Hepatic stellate cell (primary cell): ENCODE data around the gene IGLL1.
A peak's percentile ranks its signal among the peaks of the same experiment; 100 is the strongest.
"Not testable (repeated sequence)": the region's sequence is repeated elsewhere in the genome, so short reads cannot be mapped to it uniquely, and the experiment has no call there.

ENCODE experiments used
- DNase-seq: peaks from one replicate; pipeline ENCODE4 v3.0.0; 2011; ENCODE audit warnings: low spot score

The IGLL1 gene

GRCh38 chr22:23591201-23591791 is 11.2 kb upstream of the IGLL1 start:
- DNase-seq = peak; percentile 71

GRCh38 chr22:23583836-23584235 is 3.7 kb upstream of the IGLL1 start:
- no peak for DNase-seq

- no peak for DNase-seq
Measured at GRCh38 chr22:23583153-23583552, 3.1 kb upstream of the IGLL1 start.

- DNase-seq = no peak
Measured at GRCh38 chr22:23581260-23581650, 1.2 kb upstream of the IGLL1 start.

GRCh38 chr22:23580576-23581259 is 628 bp upstream of the IGLL1 start:
- no peak for DNase-seq

- DNase-seq = no peak
Measured at GRCh38 chr22:23579280-23579679, 810 bp downstream of the IGLL1 start.

- no peak for DNase-seq
Measured at GRCh38 chr22:23578306-23578705, 1.8 kb downstream of the IGLL1 start.

GRCh38 chr22:23576681-23577080 is 3.4 kb downstream of the IGLL1 start:
- no peak for DNase-seq

- no peak for DNase-seq
Measured at GRCh38 chr22:23575601-23576000, 4.5 kb downstream of the IGLL1 start.

- DNase-seq = no peak
Measured at GRCh38 chr22:23574877-23575276, 5.2 kb downstream of the IGLL1 start.

- no peak for DNase-seq
Measured at GRCh38 chr22:23574371-23574811, 5.7 kb downstream of the IGLL1 start.

- DNase-seq = not testable (repeated sequence)
Measured at GRCh38 chr22:23573701-23574235, 6.3 kb downstream of the IGLL1 start.

GRCh38 chr22:23573106-23573505 is 7.0 kb downstream of the IGLL1 start:
- not testable (repeated sequence) for DNase-seq

GRCh38 chr22:23571486-23571885 is 8.6 kb downstream of the IGLL1 start:
- no peak for DNase-seq

GRCh38 chr22:23570681-23571080 is 9.4 kb downstream of the IGLL1 start:
- DNase-seq = no peak

GRCh38 chr22:23569716-23570115 is 10.4 kb downstream of the IGLL1 start:
- DNase-seq = no peak

GRCh38 chr22:23569291-23569690 is 10.8 kb downstream of the IGLL1 start:
- DNase-seq = no peak

- DNase-seq = no peak
Measured at GRCh38 chr22:23566705-23567475, 13.2 kb downstream of the IGLL1 start.

- DNase-seq = no peak
Measured at GRCh38 chr22:23565915-23566704, 14.0 kb downstream of the IGLL1 start.

GRCh38 chr22:23565305-23565914 is 14.7 kb downstream of the IGLL1 start:
- DNase-seq = no peak

GRCh38 chr22:23564276-23564675 is 15.8 kb downstream of the IGLL1 start:
- no peak for DNase-seq

- DNase-seq = no peak
Measured at GRCh38 chr22:23563111-23563510, 17.0 kb downstream of the IGLL1 start.
